ENCODE results near the gene SPTSSA. TPM values are rescaled to one million over a fixed set of nuclear protein-coding genes. Genes with fewer than 3 reads are reported as not detected.
A peak's percentile ranks its signal among the peaks of the same experiment; 100 is the strongest.
"Not testable (repeated sequence)": the region's sequence is repeated elsewhere in the genome, so short reads cannot be mapped to it uniquely, and the experiment has no call there.

Gene SPTSSA
- total and polyA plus RNA-seq, 5 donors, result 12.3 to 19.9 (median 16.9) TPM

- no peaks in the 10 kb centered on the region for H3K27me3 ChIP-seq (ENCODE audit: control insufficient read depth, insufficient read depth)
- peaks cover 3% of the 10 kb centered on the region for H3K4me1 ChIP-seq (ENCODE audit: control insufficient read depth, insufficient read depth, low read length)
- intact Hi-C loops (cut with DNase I), result loop anchor here in 1 of 4 donors (2.0 kb wide), 1 partner anchor 36 kb away; no protein-coding TSS in a partner anchor
- ATAC-seq, result peak; percentile 93 to 95
- H3K4me3 ChIP-seq (ENCODE audit: low read length), result no peak overlapping the region
- peak overlapping the region; percentile 79 for H3K27ac ChIP-seq (ENCODE audit: low read length)
- peak; percentile 89 to 94 (median 91) for DNase-seq
- no peaks in the 10 kb centered on the region for H3K9me3 ChIP-seq (ENCODE audit: control insufficient read depth, low read length)
- 41% methylated on average over 14 of the region's 14 CpGs for WGBS
These were observed 34.9 kb upstream of the SPTSSA start for GRCh38 chr14:34496679-34497513.

GRCh38 chr14:34496007-34496678, 34.1 kb upstream of the SPTSSA start:
- DNase-seq (peak in 2 of 3 donors; percentile 80 to 85), ATAC-seq (peak; percentile 83 to 85)
- 77% methylated on average over 11 of the region's 11 CpGs for WGBS
- H3K4me1 ChIP-seq (ENCODE audit: control insufficient read depth, insufficient read depth, low read length), result peaks cover 3% of the 10 kb centered on the region
- no peak overlapping the region for H3K4me3 ChIP-seq (ENCODE audit: low read length)
- peak overlapping the region; percentile 9 for H3K27ac ChIP-seq (ENCODE audit: low read length)
- no peaks in the 10 kb centered on the region for H3K27me3 ChIP-seq (ENCODE audit: control insufficient read depth, insufficient read depth)
- no peaks in the 10 kb centered on the region for H3K9me3 ChIP-seq (ENCODE audit: control insufficient read depth, low read length)
- intact Hi-C loops (cut with DNase I), result loop anchor here in 1 of 4 donors (2.0 kb wide), 1 partner anchor 35 kb away; no protein-coding TSS in a partner anchor

GRCh38 chr14:34489324-34489723, 27.3 kb upstream of the SPTSSA start:
- no peak for ATAC-seq
- intact Hi-C loops (cut with DNase I), result no loop called here
- WGBS, result 31% methylated on average over 1 of the region's 1 CpG
- Histone ChIP-seq H3K27me3 (ENCODE audit: control insufficient read depth, insufficient read depth) (no peaks in the 10 kb centered on the region), H3K4me3 (ENCODE audit: low read length) (no peak overlapping the region), H3K4me1 (ENCODE audit: control insufficient read depth, insufficient read depth, low read length) (no peaks in the 10 kb centered on the region), H3K9me3 (ENCODE audit: control insufficient read depth, low read length) (no peaks in the 10 kb centered on the region), H3K27ac (ENCODE audit: low read length) (no peak overlapping the region)
- no peak for DNase-seq

- Histone ChIP-seq H3K27ac (ENCODE audit: low read length) (no peak overlapping the region), H3K4me3 (ENCODE audit: low read length) (no peak overlapping the region), H3K4me1 (ENCODE audit: control insufficient read depth, insufficient read depth, low read length) (no peaks in the 10 kb centered on the region), H3K27me3 (ENCODE audit: control insufficient read depth, insufficient read depth) (no peaks in the 10 kb centered on the region), H3K9me3 (ENCODE audit: control insufficient read depth, low read length) (no peaks in the 10 kb centered on the region)
- intact Hi-C loops (cut with DNase I), result no loop called here
- no peak for ATAC-seq
- DNase-seq, result no peak
- WGBS, result 98% methylated on average over 7 of the region's 7 CpGs
These were observed 26.5 kb upstream of the SPTSSA start for GRCh38 chr14:34488528-34488927.

GRCh38 chr14:34484726-34485125, 22.7 kb upstream of the SPTSSA start:
- Histone ChIP-seq H3K27ac (ENCODE audit: low read length) (no peak overlapping the region), H3K27me3 (ENCODE audit: control insufficient read depth, insufficient read depth) (no peaks in the 10 kb centered on the region), H3K9me3 (ENCODE audit: control insufficient read depth, low read length) (no peaks in the 10 kb centered on the region), H3K4me3 (ENCODE audit: low read length) (no peak overlapping the region), H3K4me1 (ENCODE audit: control insufficient read depth, insufficient read depth, low read length) (no peaks in the 10 kb centered on the region)
- 84% methylated on average over 1 of the region's 1 CpG for WGBS
- intact Hi-C loops (cut with DNase I), result no loop called here
- DNase-seq (no peak), ATAC-seq (no peak)

GRCh38 chr14:34482463-34482862, 20.4 kb upstream of the SPTSSA start:
- intact Hi-C loops (cut with DNase I), result no loop called here
- Histone ChIP-seq H3K4me3 (ENCODE audit: low read length) (no peak overlapping the region), H3K27me3 (ENCODE audit: control insufficient read depth, insufficient read depth) (no peaks in the 10 kb centered on the region), H3K4me1 (ENCODE audit: control insufficient read depth, insufficient read depth, low read length) (no peaks in the 10 kb centered on the region), H3K9me3 (ENCODE audit: control insufficient read depth, low read length) (no peaks in the 10 kb centered on the region), H3K27ac (ENCODE audit: low read length) (no peak overlapping the region)
- ATAC-seq (no peak), DNase-seq (no peak)
- WGBS, result 83% methylated on average over 2 of the region's 2 CpGs

- ATAC-seq (no peak), DNase-seq (no peak)
- no peaks in the 10 kb centered on the region for H3K9me3 ChIP-seq (ENCODE audit: control insufficient read depth, low read length)
- H3K27me3 ChIP-seq (ENCODE audit: control insufficient read depth, insufficient read depth), result no peaks in the 10 kb centered on the region
- 91% methylated on average over 4 of the region's 4 CpGs for WGBS
- no peak overlapping the region for H3K4me3 ChIP-seq (ENCODE audit: low read length)
- intact Hi-C loops (cut with DNase I), result no loop called here
- no peaks in the 10 kb centered on the region for H3K4me1 ChIP-seq (ENCODE audit: control insufficient read depth, insufficient read depth, low read length)
- H3K27ac ChIP-seq (ENCODE audit: low read length), result no peak overlapping the region
These were observed 17.7 kb upstream of the SPTSSA start for GRCh38 chr14:34479694-34480093.

GRCh38 chr14:34478261-34478660, 16.2 kb upstream of the SPTSSA start:
- Histone ChIP-seq H3K4me1 (ENCODE audit: control insufficient read depth, insufficient read depth, low read length) (no peaks in the 10 kb centered on the region), H3K4me3 (ENCODE audit: low read length) (no peak overlapping the region), H3K9me3 (ENCODE audit: control insufficient read depth, low read length) (no peaks in the 10 kb centered on the region), H3K27me3 (ENCODE audit: control insufficient read depth, insufficient read depth) (no peaks in the 10 kb centered on the region), H3K27ac (ENCODE audit: low read length) (no peak overlapping the region)
- ATAC-seq, result no peak
- DNase-seq, result no peak
- intact Hi-C loops (cut with DNase I), result no loop called here
- WGBS, result 88% methylated on average over 1 of the region's 1 CpG

GRCh38 chr14:34476036-34476435, 14.0 kb upstream of the SPTSSA start:
- peak in 1 of 3 donors; percentile 63 for DNase-seq
- H3K27me3 ChIP-seq (ENCODE audit: control insufficient read depth, insufficient read depth); ATAC-seq; H3K4me3 ChIP-seq (ENCODE audit: low read length); H3K4me1 ChIP-seq (ENCODE audit: control insufficient read depth, insufficient read depth, low read length); H3K9me3 ChIP-seq (ENCODE audit: control insufficient read depth, low read length); intact Hi-C loops (cut with DNase I); H3K27ac ChIP-seq (ENCODE audit: low read length): not testable (repeated sequence)
- WGBS, result 94% methylated on average over 31 of the region's 31 CpGs

- ATAC-seq, result no peak
- no peaks in the 10 kb centered on the region for H3K27me3 ChIP-seq (ENCODE audit: control insufficient read depth, insufficient read depth)
- H3K27ac ChIP-seq (ENCODE audit: low read length), result no peak overlapping the region
These were observed 13.1 kb upstream of the SPTSSA start for GRCh38 chr14:34475163-34475562.

GRCh38 chr14:34474187-34474679, 12.2 kb upstream of the SPTSSA start:
- no peaks in the 10 kb centered on the region for H3K9me3 ChIP-seq (ENCODE audit: control insufficient read depth, low read length)
- ATAC-seq (no peak), DNase-seq (no peak)
- H3K27me3 ChIP-seq (ENCODE audit: control insufficient read depth, insufficient read depth), result no peaks in the 10 kb centered on the region
- no peaks in the 10 kb centered on the region for H3K4me1 ChIP-seq (ENCODE audit: control insufficient read depth, insufficient read depth, low read length)
- WGBS, result 84% methylated on average over 2 of the region's 2 CpGs
- no peak overlapping the region for H3K4me3 ChIP-seq (ENCODE audit: low read length)
- no peak overlapping the region for H3K27ac ChIP-seq (ENCODE audit: low read length)
- intact Hi-C loops (cut with DNase I), result no loop called here

More at GRCh38 chr14:34475163-34475562, 13.1 kb upstream of the SPTSSA start:
- Histone ChIP-seq H3K4me1 (ENCODE audit: control insufficient read depth, insufficient read depth, low read length) (no peaks in the 10 kb centered on the region), H3K9me3 (ENCODE audit: control insufficient read depth, low read length) (no peaks in the 10 kb centered on the region), H3K4me3 (ENCODE audit: low read length) (no peak overlapping the region)
- DNase-seq, result no peak
- intact Hi-C loops (cut with DNase I), result no loop called here
- WGBS, result 88% methylated on average over 5 of the region's 6 CpGs

Measured in right cardiac atrium (tissue), 5 donors.